Fibroblast of pulmonary artery (primary cell): ENCODE data around the gene IFNA5.

ENCODE experiments used
- DNase-seq: peaks from one replicate; pipeline ENCODE4 v3.0.0-alpha.2; 2010; ENCODE audit warnings: low read depth
- H3K4me3 ChIP-seq: replicated peaks from 2 replicates; pipeline ENCODE4 v1.5.1; 2011; ENCODE audit warnings: low read depth, mild to moderate bottlenecking, control low read depth, low read length, moderate library complexity
- CTCF ChIP-seq: IDR thresholded peaks from 2 replicates; pipeline ENCODE4 v1.5.1; 2011; ENCODE audit warnings: mild to moderate bottlenecking, control low read depth, low read length, inconsistent platforms; ENCODE audit errors: missing control alignments

The IFNA5 gene

GRCh38 chr9:21333226-21333625, 28.1 kb upstream of the IFNA5 start:
- no peak for TF ChIP-seq CTCF
- H3K4me3 ChIP-seq = no peak overlapping the region
- DNase-seq = no peak

- H3K4me3 ChIP-seq = peak overlapping the region; percentile 10
- TF ChIP-seq CTCF = no peak
- DNase-seq = no peak
These were observed 26.7 kb upstream of the IFNA5 start for GRCh38 chr9:21331676-21332402.

GRCh38 chr9:21326526-21327139, 21.5 kb upstream of the IFNA5 start:
- peak; percentile 65 for DNase-seq

GRCh38 chr9:21324047-21324446, 18.9 kb upstream of the IFNA5 start:
- DNase-seq = no peak
- H3K4me3 ChIP-seq = no peak overlapping the region

More at GRCh38 chr9:21326526-21327139, 21.5 kb upstream of the IFNA5 start:
- TF ChIP-seq CTCF = peak; percentile 68
- H3K4me3 ChIP-seq = no peak overlapping the region

DNA sequence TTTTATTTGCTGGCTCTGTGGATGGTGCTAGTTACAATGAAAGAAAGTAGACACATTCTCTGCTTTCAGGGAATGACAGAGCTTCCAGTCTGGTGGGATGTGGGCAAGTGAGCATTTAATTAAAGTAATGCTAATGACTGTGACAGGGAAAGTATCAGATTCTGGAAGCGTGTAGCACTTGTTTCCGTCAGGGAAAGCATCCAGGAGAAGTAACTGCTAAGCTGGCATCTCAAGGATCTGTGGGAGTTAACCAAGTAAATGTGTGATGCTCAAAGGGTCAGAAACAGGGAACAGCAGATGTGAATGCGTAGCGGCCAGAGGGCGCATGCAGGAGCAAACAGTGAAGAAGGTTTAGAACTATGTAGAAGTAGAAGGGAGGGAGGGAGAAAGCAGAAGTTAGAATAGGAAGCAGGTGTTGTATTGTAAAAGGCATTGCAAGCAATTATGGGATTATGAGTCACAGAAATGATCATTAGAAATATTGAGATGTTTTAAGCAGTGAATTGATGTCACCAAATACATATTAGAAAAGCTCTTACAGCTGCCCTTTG, 17.9 kb upstream of the IFNA5 start:
- H3K4me3 ChIP-seq = no peak overlapping the region
- TF ChIP-seq CTCF = no peak
- no peak for DNase-seq

More at GRCh38 chr9:21324047-21324446, 18.9 kb upstream of the IFNA5 start:
- TF ChIP-seq CTCF = no peak

- no peak for TF ChIP-seq CTCF
- no peak overlapping the region for H3K4me3 ChIP-seq
- no peak for DNase-seq
These were observed 15.4 kb upstream of the IFNA5 start for GRCh38 chr9:21320465-21320864.
